HepG2 (cell line): ENCODE data around the gene WFDC5. TPM values are rescaled to one million over a fixed set of nuclear protein-coding genes. Genes with fewer than 3 reads are reported as not detected.
A peak's percentile ranks its signal among the peaks of the same experiment; 100 is the strongest.

Experiments
- ATAC-seq: fragments of 200-7000 bp; cut with Tn5 transposase; 3 replicates; pipeline ENCODE4 v1.9.1; 2020; ENCODE audit warnings: mild to moderate bottlenecking, moderate library complexity
- BruUV-seq: library from RNA; stranded (reverse); fragments of 400-500 nt; replicated peaks from 2 replicates; lab custom pipeline; 2021; lab: Mats Ljungman, UMichigan
- CTCF ChIA-PET: fragments of 300-600 bp; formaldehyde crosslinking; extraction: SDS; loops from one replicate; lab custom pipeline; 2021; ENCODE audit warnings: low total read pairs, inconsistent platforms, low intra/inter-chr PET ratio; lab: Yijun Ruan, JAX
- POLR2A ChIA-PET: fragments of 350-600 bp; sonication (Branson Sonifier 250); formaldehyde crosslinking; loops from one replicate; lab custom pipeline; 2020; ENCODE audit warnings: antibody characterized with exemption, inconsistent platforms; lab: Yijun Ruan, JAX
- DNase-seq: peaks from one replicate; pipeline ENCODE4 v3.0.0-alpha.2; 2015; ENCODE audit warnings: low spot score
- FAIRE-seq: peaks from 3 replicates; lab custom pipeline; 2011; peaks lifted over from hg19 to GRCh38; lab: Jason Lieb, UNC
- H2AFZ ChIP-seq: one replicate; pipeline ENCODE4 v1.6.1; 2011; ENCODE audit warnings: low read length, inconsistent platforms
- H3K27ac ChIP-seq: fragments of 300-600 bp; 3 replicates; pipeline ENCODE4 v1.8.0; 2011; ENCODE audit warnings: mixed run types, mild to moderate bottlenecking, mixed read lengths, low read length, inconsistent platforms; ENCODE audit not compliant: insufficient read depth; ENCODE audit errors: extremely low read length
- H3K27me3 ChIP-seq, 2 experiments: fragments of 200-600 bp in 1 of 2; 2 replicates in 1 of 2; 3 replicates in 1 of 2; pipeline versions ENCODE4 v1.6.0 to v1.8.0; 2011; ENCODE audit warnings: low read length in 2 of 2, mild to moderate bottlenecking in 2 of 2, moderate library complexity in 2 of 2, inconsistent platforms in 1 of 2; ENCODE audit not compliant: insufficient read depth in 2 of 2, control insufficient read depth in 1 of 2
- H3K36me3 ChIP-seq, 2 experiments: fragments of 200-600 bp in 1 of 2; replicated peaks in 1 of 2; 2 replicates in 1 of 2; 3 replicates in 1 of 2; pipeline versions ENCODE4 v1.5.1 to v1.8.0; 2011; ENCODE audit warnings: low read length in 2 of 2, inconsistent platforms in 1 of 2; ENCODE audit not compliant: insufficient read depth in 2 of 2, control insufficient read depth in 1 of 2
- H3K4me1 ChIP-seq: 2 replicates; pipeline ENCODE4 v1.5.1; 2012; ENCODE audit warnings: low read length, inconsistent platforms; ENCODE audit not compliant: insufficient read depth
- H3K4me2 ChIP-seq: 2 replicates; pipeline ENCODE4 v1.6.0; 2011; ENCODE audit warnings: low read depth, low read length, inconsistent platforms
- H3K4me3 ChIP-seq, 3 experiments: fragments of 200-600 bp in 1 of 3; sonication (generic), shearing (Covaris generic) in 1 of 3; replicated peaks in 1 of 3; 2 replicates each; pipeline ENCODE4 v1.5.1; 2011 to 2016; ENCODE audit warnings: low read length in 3 of 3, inconsistent platforms in 2 of 3, low read depth in 2 of 3, mild to moderate bottlenecking in 2 of 3, control low read depth in 1 of 3, mixed read lengths in 1 of 3; ENCODE audit not compliant: insufficient read depth in 1 of 3
- H3K79me2 ChIP-seq: one replicate; pipeline ENCODE4 v1.6.1; 2011; ENCODE audit warnings: low read length, inconsistent platforms; ENCODE audit not compliant: insufficient read depth
- H3K9ac ChIP-seq: 2 replicates; pipeline ENCODE4 v1.6.0; 2011; ENCODE audit warnings: mild to moderate bottlenecking, low read depth, low read length, inconsistent platforms; ENCODE audit not compliant: insufficient read depth
- H3K9me3 ChIP-seq: 2 replicates; pipeline ENCODE4 v1.5.1; 2012; ENCODE audit warnings: mild to moderate bottlenecking, low read length
- H4K20me1 ChIP-seq: 2 replicates; pipeline ENCODE4 v1.6.0; 2011; ENCODE audit warnings: inconsistent platforms, mild to moderate bottlenecking, low read length, moderate library complexity; ENCODE audit not compliant: insufficient read depth
- JUND ChIP-seq: sonication (generic); formaldehyde crosslinking; IDR thresholded peaks from 2 replicates; pipeline ENCODE4 v1.8.0; 2022; ENCODE audit warnings: mild to moderate bottlenecking, missing genetic modification reagents
- KLF15 ChIP-seq: sonication (generic); formaldehyde crosslinking; IDR thresholded peaks from 2 replicates; pipeline ENCODE4 v1.8.1; 2023; ENCODE audit warnings: borderline replicate concordance, mild to moderate bottlenecking, inconsistent platforms, missing genetic modification reagents, mixed read lengths
- PTBP1 ChIP-seq: fragments of 200-400 bp; formaldehyde crosslinking; IDR thresholded peaks from 2 replicates; pipeline ENCODE4 v1.6.1; 2018; ENCODE audit warnings: low read length, low read depth; ENCODE audit not compliant: poor library complexity, severe bottlenecking
- SNAPC2 ChIP-seq: sonication (generic); formaldehyde crosslinking; IDR thresholded peaks from 2 replicates; pipeline ENCODE4 v1.8.1; 2022; ENCODE audit warnings: mild to moderate bottlenecking, missing genetic modification reagents
- STAG1 ChIP-seq: sonication (generic); formaldehyde crosslinking; IDR thresholded peaks from 2 replicates; pipeline ENCODE4 v1.4.0; 2020; ENCODE audit warnings: missing genetic modification reagents
- TBL1XR1 ChIP-seq: fragments of 150-350 bp; IDR thresholded peaks from 2 replicates; pipeline ENCODE4 v1.6.1; 2014; ENCODE audit warnings: borderline replicate concordance, low read length; ENCODE audit not compliant: partially characterized antibody
- TCF7L2 ChIP-seq: IDR thresholded peaks from 2 replicates; pipeline ENCODE4 v1.6.1; 2011; ENCODE audit warnings: mild to moderate bottlenecking, low read depth, low read length, moderate library complexity
- ZBTB37 ChIP-seq: sonication (generic); formaldehyde crosslinking; IDR thresholded peaks from 2 replicates; pipeline ENCODE4 v1.4.0; 2020; ENCODE audit warnings: mild to moderate bottlenecking, missing genetic modification reagents
- ZFP91 ChIP-seq: sonication (generic); formaldehyde crosslinking; IDR thresholded peaks from 2 replicates; pipeline ENCODE4 v1.9.0; 2022; ENCODE audit warnings: missing genetic modification reagents, mild to moderate bottlenecking, borderline replicate concordance
- ZNF326 ChIP-seq: sonication (generic); formaldehyde crosslinking; IDR thresholded peaks from 2 replicates; pipeline ENCODE4 v1.4.0; 2020; ENCODE audit warnings: missing genetic modification reagents, borderline replicate concordance
- ZNF33B ChIP-seq: sonication (generic); formaldehyde crosslinking; IDR thresholded peaks from 2 replicates; pipeline ENCODE4 v1.5.1; 2020; ENCODE audit warnings: mild to moderate bottlenecking, missing genetic modification reagents
- ZNF562 ChIP-seq: sonication (generic); formaldehyde crosslinking; IDR thresholded peaks from 2 replicates; pipeline ENCODE4 v1.8.0; 2022; ENCODE audit warnings: missing genetic modification reagents, borderline replicate concordance
- ZNF800 ChIP-seq: sonication (generic); formaldehyde crosslinking; IDR thresholded peaks from 2 replicates; pipeline ENCODE4 v1.4.0; 2020; ENCODE audit warnings: missing genetic modification reagents
- ZNF891 ChIP-seq: sonication (generic); formaldehyde crosslinking; IDR thresholded peaks from 2 replicates; pipeline ENCODE4 v1.5.0; 2020; ENCODE audit warnings: mild to moderate bottlenecking, missing genetic modification reagents
- ZSCAN20 ChIP-seq: sonication (generic); formaldehyde crosslinking; IDR thresholded peaks from 2 replicates; pipeline ENCODE4 v1.4.0; 2020; ENCODE audit warnings: missing genetic modification reagents, mild to moderate bottlenecking, borderline replicate concordance
- ZSCAN22 ChIP-seq: sonication (generic); formaldehyde crosslinking; IDR thresholded peaks from 2 replicates; pipeline ENCODE4 v1.4.0; 2020; ENCODE audit warnings: mild to moderate bottlenecking, missing genetic modification reagents
- ZUFSP ChIP-seq: sonication (generic); formaldehyde crosslinking; IDR thresholded peaks from 2 replicates; pipeline ENCODE4 v1.9.0; 2021; ENCODE audit warnings: missing genetic modification reagents, mild to moderate bottlenecking, borderline replicate concordance
- WGBS: methylation state at CpG from one replicate; pipeline ENCODE4 v1.1.6; 2017; ENCODE audit warnings: low lambda C conversion rate; 5-methylcytosine and 5-hydroxymethylcytosine counted together
- in situ Hi-C: cut with HindIII; loops from 2 replicates; pipeline ENCODE4 v1.10.0; 2017; ENCODE audit warnings: low pct_unique_long_range_greater_than_20kb; ENCODE audit not compliant: extremely low pct_ligation_motif_present
- intact Hi-C: fragments of 100-400 bp; cut with micrococcal nuclease; formaldehyde crosslinking; loops from one replicate; pipeline ENCODE4 v1.10.0; 2022; ENCODE audit not compliant: unreplicated experiment
- polyA plus RNA-seq, 8 experiments: library from polyadenylated mRNA; depleted of rRNA in 3 of 8; stranded (reverse) in 7 of 8; unstranded in 1 of 8; fragments of >200 nt; fragmentation: Illumina TruSeq in 4 of 8; extraction: Trizol in 4 of 8; gene quantifications; 2 replicates each; pipeline versions ENCODE4 v1.2.1 to v1.2.3, GENCODE V29; 2011 to 2016; ENCODE audit warnings: low read depth in 4 of 8, missing spikeins in 1 of 8, mixed read lengths in 1 of 8; ENCODE audit not compliant: insufficient read depth in 1 of 8
- total RNA-seq, 5 experiments: library from RNA; depleted of rRNA; stranded (reverse); fragments of >200 nt; fragmentation: Illumina TruSeq; extraction: Trizol; gene quantifications; 2 replicates each; pipeline ENCODE4 v1.2.3, GENCODE V29; 2016; ENCODE audit warnings: low read depth in 1 of 5

WFDC5 gene
- total and polyA plus RNA-seq, 2 of the 13 experiments (the other 11 are each of a cell fraction or from before 2014, with no cell fraction given) = not detected

GRCh38 chr20:45111799-45112471 is 3.0 kb downstream of the WFDC5 start:
- Histone ChIP-seq H3K4me2 (peak overlapping the region; percentile 5; the same call in 1 of the 2 replicates), H3K9ac (no peak overlapping the region), H3K9me3 (no peaks in the 10 kb centered on the region), H3K4me3 (peak overlapping the region in 1 of 3 experiments; percentile 3; a peak in 1 of 6 replicates), H4K20me1 (no peaks in the 10 kb centered on the region), H3K27me3 (peaks cover 10 to 35% of the 10 kb centered on the region in 2 experiments; a peak in 2 of 5 replicates), H3K79me2 (no peaks in the 10 kb centered on the region), H3K4me1 (peaks cover 10% of the 10 kb centered on the region), H3K36me3 (no peaks in the 10 kb centered on the region), H3K27ac (no peak overlapping the region), H2AFZ (no peak overlapping the region)
- FAIRE-seq (no peak), DNase-seq (peak; percentile 56), ATAC-seq (peak; percentile 60)
- 9% methylated on average over 16 of the region's 17 CpGs for WGBS
- no TSS peak for BruUV-seq
- ChIA-PET POLR2A (interaction anchor here (0.8 kb wide), 1 partner anchor 171 kb away, joined by 3 read pairs; no protein-coding TSS in a partner anchor), CTCF (interaction anchor here (1.3 to 2.1 kb wide), 3 partner anchors 31 to 100 kb away, joined by 3 to 20 read pairs (median 8); no protein-coding TSS in a partner anchor)
- in situ Hi-C loops = no loop called here
- intact Hi-C loops = loop anchor here (1.0 to 5.0 kb wide), 2 partner anchors 68 to 100 kb away; no protein-coding TSS in a partner anchor
- no peak for TF ChIP-seq TBL1XR1
- TF ChIP-seq ZNF800 (CRISPR knock-in tag) = no peak
- TF ChIP-seq ZNF562 (CRISPR knock-in tag) = no peak
- peak; percentile 18; the same call in 1 of the 2 replicates for TF ChIP-seq ZNF891
- no peak for TF ChIP-seq ZSCAN20 (CRISPR knock-in tag)
- peak; percentile 59 for TF ChIP-seq STAG1 (CRISPR knock-in tag)
- no peak for TF ChIP-seq ZSCAN22 (CRISPR knock-in tag)
- TF ChIP-seq PTBP1 = no peak
- no peak for TF ChIP-seq SNAPC2 (CRISPR knock-in tag)
- TF ChIP-seq JUND (CRISPR knock-in tag) = no peak
- no peak for TF ChIP-seq TCF7L2
- no peak; the same call in 1 of the 2 replicates for TF ChIP-seq ZFP91 (CRISPR knock-in tag)
- no peak for TF ChIP-seq ZNF33B
- no peak for TF ChIP-seq KLF15 (CRISPR knock-in tag)
- TF ChIP-seq ZUFSP (CRISPR knock-in tag) = no peak
- TF ChIP-seq ZBTB37 (CRISPR knock-in tag) = no peak
- TF ChIP-seq ZNF326 (CRISPR knock-in tag) = no peak
